NCI-H748 treated with DMSO at 0.1 percent for 48 hours (cell line): Measurements from ENCODE around the gene HIRA.

Source experiments
- DNase-seq: peaks from one replicate; lab custom pipeline; 2025; lab: John Stamatoyannopoulos, UW

Gene HIRA

DNA sequence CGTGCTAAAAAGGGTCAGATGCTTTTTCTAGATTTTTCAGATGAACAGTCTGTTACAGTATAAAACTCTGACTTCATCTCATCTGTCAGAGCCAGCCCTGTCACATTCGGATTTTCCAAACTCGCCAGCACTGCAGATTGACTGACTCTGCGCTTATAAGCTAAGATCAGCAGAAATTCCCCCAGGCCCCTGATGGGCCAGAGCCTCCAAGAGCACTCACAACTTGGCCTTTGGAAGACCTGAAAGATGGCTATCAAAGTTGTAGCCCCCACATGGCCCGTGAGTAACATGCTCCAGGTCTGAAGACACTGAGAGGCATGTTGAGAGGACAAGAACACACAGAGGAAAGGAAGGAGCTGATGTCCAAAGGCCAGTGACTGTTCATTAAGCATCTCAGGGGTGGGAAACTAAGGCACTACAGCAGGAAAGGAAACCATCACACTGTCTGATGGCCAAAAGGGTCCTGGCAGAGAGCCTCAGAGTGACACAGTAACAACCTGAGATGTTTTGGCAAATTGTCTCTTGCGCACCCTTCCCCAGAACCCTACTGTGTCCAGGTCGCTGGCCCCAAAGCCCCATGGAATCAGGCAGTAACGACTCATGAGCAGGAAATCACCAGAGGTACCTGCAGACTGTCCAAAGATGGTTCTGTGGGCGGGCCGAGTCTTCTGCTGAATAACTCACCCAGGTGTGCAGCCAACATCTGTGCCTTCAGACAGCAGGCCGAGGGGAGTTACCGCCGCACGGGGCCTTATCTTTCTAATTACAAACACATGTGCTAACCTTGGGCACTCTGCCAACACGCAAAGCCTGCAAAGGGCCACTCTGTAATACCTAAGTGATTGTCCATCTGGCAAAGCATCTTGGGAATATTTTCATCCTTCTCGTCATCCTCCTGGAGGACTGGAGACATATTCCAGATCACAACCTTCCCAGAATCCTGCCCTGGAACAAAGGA lies 23.6 kb downstream of the HIRA start:
- no peak for DNase-seq

DNA sequence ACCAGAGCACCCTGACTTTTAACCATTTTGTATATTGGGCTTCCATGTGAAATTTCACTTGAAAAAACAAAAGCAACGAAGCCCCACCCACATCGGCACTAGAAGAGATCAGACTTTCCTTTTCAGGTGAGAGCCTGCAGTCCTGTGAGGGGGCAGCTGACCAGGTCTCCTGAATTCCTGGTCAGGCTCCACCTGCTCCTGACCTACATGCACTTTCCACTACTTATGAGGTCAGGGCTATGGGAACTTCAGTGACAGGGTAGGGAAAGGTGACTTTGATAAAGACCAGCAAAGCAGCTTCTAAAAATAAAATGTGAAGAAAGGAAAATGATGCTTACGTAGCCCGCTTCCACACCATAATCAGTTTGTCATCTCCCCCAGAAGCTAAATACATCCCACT lies 24.7 kb downstream of the HIRA start:
- DNase-seq: no peak

- DNase-seq: no peak
Measured at GRCh38 chr22:19406281-19406811, 25.2 kb downstream of the HIRA start.

GRCh38 chr22:19405652-19406051 lies 25.9 kb downstream of the HIRA start:
- DNase-seq: no peak

GRCh38 chr22:19405133-19405532 lies 26.4 kb downstream of the HIRA start:
- DNase-seq: no peak

DNA sequence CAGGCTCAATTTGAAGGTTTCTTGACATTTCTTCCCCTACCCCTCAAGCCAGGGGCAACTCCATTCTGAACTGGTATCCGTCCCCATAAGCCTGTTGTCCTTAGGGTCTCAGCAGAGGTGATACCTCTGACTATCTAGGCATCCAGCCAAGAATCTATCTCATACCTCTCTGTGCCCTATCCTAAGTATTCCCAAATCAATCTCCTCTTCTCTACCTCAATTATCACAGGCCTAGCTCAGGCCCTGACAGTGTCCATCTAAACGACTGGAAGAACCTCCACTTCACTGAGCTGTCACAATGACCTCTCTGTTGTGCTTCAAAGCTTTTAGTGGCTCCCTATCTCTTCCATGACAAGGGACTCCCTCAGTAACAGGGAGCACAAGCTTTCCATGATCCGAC lies 26.9 kb downstream of the HIRA start:
- DNase-seq: no peak

GRCh38 chr22:19402642-19403191 lies 28.8 kb downstream of the HIRA start:
- no peak for DNase-seq

DNA sequence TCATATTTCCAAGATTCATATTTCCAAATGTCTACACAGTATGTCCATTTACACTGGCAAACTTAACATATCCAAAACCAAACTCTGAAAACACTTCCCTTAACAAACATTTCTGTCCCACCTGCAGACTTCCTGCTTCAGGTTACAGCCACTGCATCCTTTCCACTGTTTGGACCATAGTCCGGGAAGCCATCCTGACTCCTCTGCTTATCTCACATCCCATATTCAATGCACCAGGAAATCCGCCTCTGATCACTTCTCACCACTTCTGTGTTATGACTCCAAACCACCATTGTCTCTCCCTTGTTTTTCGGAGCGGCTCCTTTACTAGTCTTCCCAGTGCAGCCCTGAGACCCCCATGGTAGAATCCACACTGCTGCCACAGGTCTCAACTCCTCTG lies 30.1 kb downstream of the HIRA start:
- DNase-seq: no peak

DNA sequence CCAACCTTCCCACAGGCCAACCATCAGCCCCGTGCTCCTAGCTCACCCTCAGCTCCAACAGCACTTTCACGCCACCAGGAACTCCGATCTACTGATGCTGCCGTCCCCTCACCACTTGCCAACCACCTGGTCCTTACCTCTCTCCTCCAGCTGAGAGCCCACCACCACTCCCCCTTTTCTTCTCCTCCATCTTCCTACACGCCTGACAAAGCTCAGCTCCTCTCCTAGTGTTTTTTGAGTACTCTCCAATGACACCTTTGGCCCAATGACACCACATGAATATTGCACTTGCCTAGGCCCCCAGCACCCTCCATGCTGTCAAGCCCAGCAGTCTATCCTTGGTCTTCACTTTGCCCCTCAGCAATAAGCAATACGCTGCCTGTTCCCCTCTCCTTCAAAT lies 30.7 kb downstream of the HIRA start:
- no peak for DNase-seq

DNA sequence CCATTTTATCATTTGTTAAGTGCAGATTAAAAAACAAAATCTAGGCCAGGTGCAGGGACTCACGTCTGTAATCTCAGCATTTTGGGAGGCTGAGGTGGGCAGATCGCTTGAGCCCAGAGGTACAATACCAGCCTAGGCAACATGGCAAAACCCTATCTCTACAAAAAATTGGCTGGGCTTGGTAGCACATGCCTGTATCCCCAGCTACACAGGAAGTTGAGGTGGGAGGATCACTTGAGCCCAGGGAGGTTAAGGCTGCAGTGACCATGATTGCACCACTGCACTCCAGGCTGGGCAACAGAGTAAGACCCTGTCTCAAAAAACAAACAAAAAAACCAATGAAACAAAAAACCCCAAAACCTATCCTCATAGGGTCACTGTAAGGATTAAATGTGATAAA lies 32.9 kb downstream of the HIRA start:
- no peak for DNase-seq

DNA sequence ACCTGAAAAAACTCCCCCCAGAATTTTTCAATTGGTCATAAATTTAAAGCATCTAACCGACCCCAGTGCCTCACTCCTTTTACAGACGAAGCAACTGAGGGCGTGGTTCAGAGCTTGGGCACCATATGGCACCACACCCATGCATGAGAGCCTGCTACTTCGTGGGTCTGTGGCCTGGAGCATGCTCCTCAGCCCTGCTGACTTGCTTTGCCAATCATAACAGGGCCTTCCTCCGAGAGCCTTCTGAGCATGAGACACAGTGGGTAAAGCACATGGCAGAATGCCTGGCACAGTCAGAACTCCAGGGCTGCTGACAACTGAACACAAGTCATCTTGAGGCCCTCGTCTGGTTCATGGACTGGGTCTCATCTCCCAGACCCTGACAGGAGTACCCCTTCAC lies 33.3 kb downstream of the HIRA start:
- no peak for DNase-seq

DNA sequence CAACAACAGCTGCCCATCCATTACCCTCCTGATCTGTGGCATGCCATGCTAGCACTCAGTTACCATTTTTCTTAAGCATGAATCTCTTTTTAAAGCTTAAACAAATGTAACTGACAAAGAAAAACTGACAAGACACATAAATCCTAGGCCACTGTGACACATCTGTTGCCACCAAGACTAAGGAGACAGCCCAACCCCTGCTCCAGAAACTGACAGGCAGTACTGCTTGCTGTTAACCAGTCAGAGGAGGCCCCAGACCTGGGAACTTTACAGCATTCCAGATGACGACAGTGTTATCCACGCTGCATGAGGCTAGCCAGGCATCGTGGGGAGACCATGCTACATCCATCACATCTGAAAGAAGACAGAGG lies 33.8 kb downstream of the HIRA start:
- DNase-seq: no peak

DNA sequence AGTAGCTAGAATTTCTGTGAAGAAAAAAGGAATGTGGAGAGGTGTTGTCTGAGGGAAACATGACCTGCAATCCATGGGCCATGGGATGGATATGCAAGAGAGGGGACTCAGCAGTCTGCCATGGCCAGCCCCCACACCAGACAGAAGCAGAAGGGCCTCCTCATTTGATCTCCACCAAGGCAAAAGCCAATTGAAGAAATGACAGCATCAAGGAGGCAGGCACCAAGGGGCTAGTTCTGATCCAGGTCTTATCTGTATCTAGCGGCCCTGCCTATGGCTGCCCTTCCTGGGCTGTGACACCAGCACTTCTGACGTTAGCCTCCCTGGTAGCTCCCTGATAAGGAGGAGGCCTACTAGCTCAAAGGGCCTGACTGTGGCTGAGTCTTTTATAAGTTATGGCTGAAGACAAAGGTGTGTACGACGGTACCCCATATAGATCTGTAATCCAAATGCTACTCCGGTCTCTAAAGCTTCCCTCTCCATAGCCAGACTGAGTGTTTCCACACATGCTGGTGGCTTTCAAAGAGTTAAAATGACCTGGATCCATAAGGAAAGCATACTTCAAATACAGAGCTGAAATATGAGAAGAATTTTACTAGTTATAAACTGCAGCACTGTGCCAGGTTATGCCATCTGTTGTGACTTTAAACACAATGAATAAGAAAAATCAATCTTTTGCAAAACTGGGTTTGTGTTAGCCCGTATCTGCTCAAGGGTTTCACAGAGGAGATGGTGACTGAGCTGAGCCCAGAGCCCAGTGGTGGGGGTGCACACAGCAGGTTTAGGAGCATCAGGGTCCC lies 34.4 kb downstream of the HIRA start:
- DNase-seq: no peak

DNA sequence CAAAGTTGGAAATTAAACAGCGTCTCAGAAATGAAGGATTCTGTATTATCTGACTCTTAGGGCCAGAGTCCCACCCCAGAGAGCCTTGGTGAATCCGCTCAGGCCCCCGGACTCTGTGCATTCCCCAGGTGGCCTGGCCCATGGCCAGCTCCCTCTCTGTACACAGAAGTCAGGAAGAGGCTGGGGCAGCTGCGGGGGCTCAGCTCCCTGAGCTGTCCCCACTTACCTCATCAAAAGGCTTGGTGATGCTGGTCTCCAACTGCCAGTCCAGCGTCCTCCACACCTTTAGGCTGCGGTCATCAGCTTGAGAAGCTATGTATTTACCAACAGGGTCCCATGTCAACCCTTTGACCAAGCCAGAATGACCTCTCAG lies 35.0 kb downstream of the HIRA start:
- no peak for DNase-seq

GRCh38 chr22:19395276-19395675 lies 36.3 kb downstream of the HIRA start:
- no peak for DNase-seq

- no peak for DNase-seq
Measured at GRCh38 chr22:19394274-19395050, 37.1 kb downstream of the HIRA start.

DNA sequence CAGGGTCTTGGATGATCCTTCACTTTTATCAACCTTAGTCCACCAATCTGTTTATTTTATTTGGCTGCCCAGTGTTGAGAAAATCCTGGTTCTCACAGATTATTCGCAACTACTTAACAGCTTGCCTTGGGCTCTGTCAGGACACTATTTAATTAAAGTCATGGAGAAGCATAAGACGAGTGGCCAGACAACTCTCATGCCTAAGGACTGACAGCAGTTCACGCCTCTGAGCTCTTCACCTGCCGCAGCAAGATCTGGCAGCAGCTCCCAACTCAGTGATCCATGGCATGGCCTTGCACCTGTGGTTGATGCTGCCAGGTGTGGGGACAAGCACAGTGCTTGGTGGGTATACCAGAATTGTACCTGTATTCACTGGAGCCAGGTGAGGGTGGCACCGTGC lies 37.8 kb downstream of the HIRA start:
- DNase-seq: no peak

DNA sequence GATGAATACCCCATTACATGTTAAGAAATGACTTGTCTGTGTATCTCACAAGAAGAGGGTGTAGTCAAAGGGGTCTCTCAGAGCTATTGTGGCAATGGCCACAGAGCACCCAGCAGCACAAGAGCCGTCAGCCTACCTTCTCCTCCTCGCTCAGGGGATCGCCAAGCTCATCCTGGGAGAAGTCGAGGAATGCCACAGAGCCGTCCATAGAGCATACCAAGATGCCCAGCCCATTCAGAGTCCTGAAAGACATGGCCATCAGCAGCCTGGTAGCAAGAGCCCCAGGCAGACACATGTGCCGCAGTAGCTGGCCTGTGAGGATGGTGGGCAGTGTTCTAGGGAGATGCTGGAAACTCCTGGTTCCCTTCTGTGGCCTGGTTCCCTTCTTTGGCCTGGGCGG lies 44.0 kb downstream of the HIRA start:
- DNase-seq: no peak

DNA sequence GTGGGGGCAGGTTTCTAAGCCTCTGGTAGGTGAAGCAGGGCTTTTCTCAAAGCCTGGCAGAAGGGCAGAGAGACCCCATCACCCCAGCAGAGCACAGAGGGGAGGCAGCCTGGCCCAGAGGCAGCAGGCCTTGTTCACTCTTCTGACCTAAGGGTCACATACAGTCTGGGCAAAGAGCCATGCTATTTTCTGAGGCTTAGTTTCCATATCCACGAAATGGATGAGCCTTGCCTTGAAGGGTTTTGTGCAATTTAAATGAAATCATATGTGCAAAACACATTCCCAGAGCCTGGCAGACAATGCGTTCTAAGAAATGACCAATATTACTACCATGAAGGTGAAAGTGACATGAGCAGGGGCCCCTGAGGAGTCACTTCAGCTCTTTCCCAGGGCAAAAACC lies 44.5 kb downstream of the HIRA start:
- no peak for DNase-seq

GRCh38 chr22:19386248-19386647 lies 45.3 kb downstream of the HIRA start:
- no peak for DNase-seq

GRCh38 chr22:19385221-19385906 lies 46.2 kb downstream of the HIRA start:
- DNase-seq: no peak
